ENCODE measurements around the gene PPP1R7. TPM values are rescaled to one million over a fixed set of nuclear protein-coding genes. Genes with fewer than 3 reads are reported as not detected.
A peak's percentile ranks its signal among the peaks of the same experiment; 100 is the strongest.

Gene PPP1R7
- total and polyA plus RNA-seq, 9 of the 15 experiments (the other 6 are each of a cell fraction or from before 2014, with no cell fraction given), result 37.5 to 75.0 (median 50.5) TPM

DNA sequence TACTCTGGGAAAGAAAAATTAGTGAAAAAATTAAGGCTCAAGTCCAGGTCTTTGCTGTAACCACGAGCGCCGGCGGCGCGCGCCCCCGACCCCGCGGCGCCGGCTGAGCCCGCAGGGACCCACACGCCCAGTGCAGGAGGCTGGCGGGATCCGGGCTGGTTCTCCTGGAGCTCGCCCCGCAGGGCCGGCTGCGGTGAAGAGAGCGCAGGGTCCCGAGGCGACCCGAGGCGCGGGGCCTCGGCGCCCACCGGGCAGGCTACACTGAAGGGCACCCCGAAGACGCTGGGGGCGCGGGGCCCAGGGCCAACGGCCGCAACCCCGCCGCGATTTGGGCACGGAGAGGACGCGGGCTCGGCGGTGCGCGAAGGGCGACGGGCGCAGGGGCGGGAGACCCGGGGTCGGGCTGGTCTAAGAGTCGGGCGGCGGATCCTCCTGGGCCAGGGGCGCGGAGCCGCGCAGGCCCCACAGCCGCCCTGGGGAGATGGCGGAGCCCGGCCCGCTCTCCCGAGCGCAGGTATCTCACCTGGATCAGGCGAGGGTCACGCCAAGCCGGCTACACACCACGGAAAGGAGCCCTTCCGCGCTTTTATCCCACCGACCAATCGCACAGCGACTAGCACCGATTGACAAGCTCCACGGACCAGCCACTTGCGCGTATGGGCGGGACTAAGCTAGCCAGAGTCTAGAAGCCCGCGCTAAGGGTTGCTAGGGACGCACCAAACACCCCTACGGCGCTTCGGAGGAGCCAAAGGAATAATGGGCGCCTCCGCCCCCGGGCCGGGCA lies 1.2 kb upstream of the PPP1R7 start, which contains the start of gene PASK (continued):
- TF ChIP-seq, protein P1, sequence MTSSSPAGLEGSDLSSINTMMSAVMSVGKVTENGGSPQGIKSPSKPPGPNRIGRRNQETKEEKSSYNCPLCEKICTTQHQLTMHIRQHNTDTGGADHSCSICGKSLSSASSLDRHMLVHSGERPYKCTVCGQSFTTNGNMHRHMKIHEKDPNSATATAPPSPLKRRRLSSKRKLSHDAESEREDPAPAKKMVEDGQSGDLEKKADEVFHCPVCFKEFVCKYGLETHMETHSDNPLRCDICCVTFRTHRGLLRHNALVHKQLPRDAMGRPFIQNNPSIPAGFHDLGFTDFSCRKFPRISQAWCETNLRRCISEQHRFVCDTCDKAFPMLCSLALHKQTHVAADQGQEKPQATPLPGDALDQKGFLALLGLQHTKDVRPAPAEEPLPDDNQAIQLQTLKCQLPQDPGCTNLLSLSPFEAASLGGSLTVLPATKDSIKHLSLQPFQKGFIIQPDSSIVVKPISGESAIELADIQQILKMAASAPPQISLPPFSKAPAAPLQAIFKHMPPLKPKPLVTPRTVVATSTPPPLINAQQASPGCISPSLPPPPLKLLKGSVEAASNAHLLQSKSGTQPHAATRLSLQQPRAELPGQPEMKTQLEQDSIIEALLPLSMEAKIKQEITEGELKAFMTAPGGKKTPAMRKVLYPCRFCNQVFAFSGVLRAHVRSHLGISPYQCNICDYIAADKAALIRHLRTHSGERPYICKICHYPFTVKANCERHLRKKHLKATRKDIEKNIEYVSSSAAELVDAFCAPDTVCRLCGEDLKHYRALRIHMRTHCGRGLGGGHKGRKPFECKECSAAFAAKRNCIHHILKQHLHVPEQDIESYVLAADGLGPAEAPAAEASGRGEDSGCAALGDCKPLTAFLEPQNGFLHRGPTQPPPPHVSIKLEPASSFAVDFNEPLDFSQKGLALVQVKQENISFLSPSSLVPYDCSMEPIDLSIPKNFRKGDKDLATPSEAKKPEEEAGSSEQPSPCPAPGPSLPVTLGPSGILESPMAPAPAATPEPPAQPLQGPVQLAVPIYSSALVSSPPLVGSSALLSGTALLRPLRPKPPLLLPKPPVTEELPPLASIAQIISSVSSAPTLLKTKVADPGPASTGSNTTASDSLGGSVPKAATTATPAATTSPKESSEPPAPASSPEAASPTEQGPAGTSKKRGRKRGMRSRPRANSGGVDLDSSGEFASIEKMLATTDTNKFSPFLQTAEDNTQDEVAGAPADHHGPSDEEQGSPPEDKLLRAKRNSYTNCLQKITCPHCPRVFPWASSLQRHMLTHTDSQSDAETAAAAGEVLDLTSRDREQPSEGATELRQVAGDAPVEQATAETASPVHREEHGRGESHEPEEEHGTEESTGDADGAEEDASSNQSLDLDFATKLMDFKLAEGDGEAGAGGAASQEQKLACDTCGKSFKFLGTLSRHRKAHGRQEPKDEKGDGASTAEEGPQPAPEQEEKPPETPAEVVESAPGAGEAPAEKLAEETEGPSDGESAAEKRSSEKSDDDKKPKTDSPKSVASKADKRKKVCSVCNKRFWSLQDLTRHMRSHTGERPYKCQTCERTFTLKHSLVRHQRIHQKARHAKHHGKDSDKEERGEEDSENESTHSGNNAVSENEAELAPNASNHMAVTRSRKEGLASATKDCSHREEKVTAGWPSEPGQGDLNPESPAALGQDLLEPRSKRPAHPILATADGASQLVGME (CRISPR knock-in tag; IDR thresholded peaks at IDR 0.05), result no peak
- TF ChIP-seq MYC (IDR thresholded peaks at IDR 0.05; ENCODE audit: low read depth, low read length) (peak; percentile 40), MYC (CRISPR knock-in tag; IDR thresholded peaks at IDR 0.05; ENCODE audit: borderline replicate concordance, low read depth) (no peak), MBD2 (IDR thresholded peaks at IDR 0.05; ENCODE audit: borderline replicate concordance, low read depth) (peak; percentile 80), SRSF1 (IDR thresholded peaks at IDR 0.05; ENCODE audit: low read depth, low read length) (no peak), JUNB (CRISPR knock-in tag; conservative IDR thresholded peaks at IDR 0.05) (no peak), NCOR1 (IDR thresholded peaks at IDR 0.05) (no peak), E2F3 (CRISPR knock-in tag; IDR thresholded peaks at IDR 0.05) (peak; percentile 87), CEBPB (tag; IDR thresholded peaks at IDR 0.05) (no peak), ZFX (CRISPR knock-in tag; IDR thresholded peaks at IDR 0.05) (peak; percentile 52; the same call in 1 of the 2 replicates)
- TF ChIP-seq, protein P2, sequence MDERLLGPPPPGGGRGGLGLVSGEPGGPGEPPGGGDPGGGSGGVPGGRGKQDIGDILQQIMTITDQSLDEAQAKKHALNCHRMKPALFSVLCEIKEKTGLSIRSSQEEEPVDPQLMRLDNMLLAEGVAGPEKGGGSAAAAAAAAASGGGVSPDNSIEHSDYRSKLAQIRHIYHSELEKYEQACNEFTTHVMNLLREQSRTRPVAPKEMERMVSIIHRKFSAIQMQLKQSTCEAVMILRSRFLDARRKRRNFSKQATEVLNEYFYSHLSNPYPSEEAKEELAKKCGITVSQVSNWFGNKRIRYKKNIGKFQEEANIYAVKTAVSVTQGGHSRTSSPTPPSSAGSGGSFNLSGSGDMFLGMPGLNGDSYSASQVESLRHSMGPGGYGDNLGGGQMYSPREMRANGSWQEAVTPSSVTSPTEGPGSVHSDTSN (CRISPR knock-in tag; IDR thresholded peaks at IDR 0.05; ENCODE audit: low read depth), result peak; percentile 50
- TF ChIP-seq, protein P2 (tag; conservative IDR thresholded peaks at IDR 0.05; ENCODE audit: low read depth), result peak; percentile 90
- TF ChIP-seq, protein P3, sequence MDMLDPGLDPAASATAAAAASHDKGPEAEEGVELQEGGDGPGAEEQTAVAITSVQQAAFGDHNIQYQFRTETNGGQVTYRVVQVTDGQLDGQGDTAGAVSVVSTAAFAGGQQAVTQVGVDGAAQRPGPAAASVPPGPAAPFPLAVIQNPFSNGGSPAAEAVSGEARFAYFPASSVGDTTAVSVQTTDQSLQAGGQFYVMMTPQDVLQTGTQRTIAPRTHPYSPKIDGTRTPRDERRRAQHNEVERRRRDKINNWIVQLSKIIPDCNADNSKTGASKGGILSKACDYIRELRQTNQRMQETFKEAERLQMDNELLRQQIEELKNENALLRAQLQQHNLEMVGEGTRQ (CRISPR knock-in tag; IDR thresholded peaks at IDR 0.05), result no peak
- TF ChIP-seq, protein P4, sequence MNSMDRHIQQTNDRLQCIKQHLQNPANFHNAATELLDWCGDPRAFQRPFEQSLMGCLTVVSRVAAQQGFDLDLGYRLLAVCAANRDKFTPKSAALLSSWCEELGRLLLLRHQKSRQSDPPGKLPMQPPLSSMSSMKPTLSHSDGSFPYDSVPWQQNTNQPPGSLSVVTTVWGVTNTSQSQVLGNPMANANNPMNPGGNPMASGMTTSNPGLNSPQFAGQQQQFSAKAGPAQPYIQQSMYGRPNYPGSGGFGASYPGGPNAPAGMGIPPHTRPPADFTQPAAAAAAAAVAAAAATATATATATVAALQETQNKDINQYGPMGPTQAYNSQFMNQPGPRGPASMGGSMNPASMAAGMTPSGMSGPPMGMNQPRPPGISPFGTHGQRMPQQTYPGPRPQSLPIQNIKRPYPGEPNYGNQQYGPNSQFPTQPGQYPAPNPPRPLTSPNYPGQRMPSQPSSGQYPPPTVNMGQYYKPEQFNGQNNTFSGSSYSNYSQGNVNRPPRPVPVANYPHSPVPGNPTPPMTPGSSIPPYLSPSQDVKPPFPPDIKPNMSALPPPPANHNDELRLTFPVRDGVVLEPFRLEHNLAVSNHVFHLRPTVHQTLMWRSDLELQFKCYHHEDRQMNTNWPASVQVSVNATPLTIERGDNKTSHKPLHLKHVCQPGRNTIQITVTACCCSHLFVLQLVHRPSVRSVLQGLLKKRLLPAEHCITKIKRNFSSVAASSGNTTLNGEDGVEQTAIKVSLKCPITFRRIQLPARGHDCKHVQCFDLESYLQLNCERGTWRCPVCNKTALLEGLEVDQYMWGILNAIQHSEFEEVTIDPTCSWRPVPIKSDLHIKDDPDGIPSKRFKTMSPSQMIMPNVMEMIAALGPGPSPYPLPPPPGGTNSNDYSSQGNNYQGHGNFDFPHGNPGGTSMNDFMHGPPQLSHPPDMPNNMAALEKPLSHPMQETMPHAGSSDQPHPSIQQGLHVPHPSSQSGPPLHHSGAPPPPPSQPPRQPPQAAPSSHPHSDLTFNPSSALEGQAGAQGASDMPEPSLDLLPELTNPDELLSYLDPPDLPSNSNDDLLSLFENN (IDR thresholded peaks at IDR 0.05; ENCODE audit: low read depth in 2 of 2, low read length in 2 of 2), result no peak

Data from K562 (cell line).